Measurements from ENCODE around the gene CNOT10. TPM values are rescaled to one million over a fixed set of nuclear protein-coding genes. Genes with fewer than 3 reads are reported as not detected.
"Not testable (repeated sequence)": the region's sequence is repeated elsewhere in the genome, so short reads cannot be mapped to it uniquely, and the experiment has no call there.

Gene CNOT10
- total RNA-seq, 2 donors from 2014 or later: 41.2 to 41.7 TPM

DNA sequence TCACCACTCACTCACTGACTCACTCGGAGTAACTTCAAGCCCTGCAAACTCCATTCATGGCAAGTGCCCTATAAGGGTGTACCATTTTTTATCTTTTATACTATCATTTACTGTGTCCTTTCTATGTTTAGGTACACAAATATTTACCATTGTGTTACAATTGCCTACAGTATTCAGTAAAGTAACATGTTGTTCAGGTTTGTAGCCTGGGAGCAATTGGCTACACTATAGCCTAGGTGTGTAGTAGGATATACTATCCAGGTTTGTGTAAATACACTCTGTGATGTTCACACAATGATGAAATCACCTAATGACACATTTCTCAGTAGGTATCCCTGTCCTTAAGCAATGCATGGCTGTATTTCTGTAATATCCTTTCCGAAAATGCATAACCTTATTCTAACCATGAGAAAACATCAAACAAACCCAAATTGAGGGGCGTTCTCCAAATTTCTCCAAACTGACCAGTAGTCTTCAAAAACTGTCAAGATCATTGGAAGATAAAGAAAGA, 17.9 kb upstream of the CNOT10 start:
- DNase-seq (no peak), ATAC-seq (no peak)
- Mint-ChIP-seq H3K27me3 (peaks cover 6% of the 10 kb centered on the region), H3K4me1 (no peaks in the 10 kb centered on the region), H3K36me3 (ENCODE audit: low read depth) (no peaks in the 10 kb centered on the region), H3K27ac (no peak overlapping the region), H3K4me3 (no peak overlapping the region)
- no peaks in the 10 kb centered on the region for H3K9me3 ChIP-seq (ENCODE audit: control insufficient read depth, low read length, poor library complexity, severe bottlenecking)

DNA sequence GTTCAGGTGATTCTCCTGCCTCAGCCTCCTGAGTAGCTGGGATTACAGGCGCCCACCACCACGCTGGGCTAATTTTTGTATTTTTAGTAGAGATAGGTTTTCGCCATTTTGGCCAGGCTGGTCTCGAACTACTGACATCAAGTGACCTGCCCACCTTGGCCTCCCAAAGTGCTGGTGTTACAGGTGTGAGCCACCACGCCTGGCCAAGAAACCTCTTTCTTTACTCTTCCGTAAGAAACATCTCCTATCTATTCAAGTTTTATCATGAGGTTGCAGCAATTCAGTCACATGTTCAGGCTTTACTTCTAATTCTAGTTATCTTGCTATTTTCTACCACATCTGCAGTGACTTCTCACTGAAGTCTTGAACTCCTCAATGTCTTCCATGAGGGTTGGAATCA, 15.8 kb upstream of the CNOT10 start:
- not testable (repeated sequence) for H3K27ac Mint-ChIP-seq, DNase-seq, H3K4me1 Mint-ChIP-seq

DNA sequence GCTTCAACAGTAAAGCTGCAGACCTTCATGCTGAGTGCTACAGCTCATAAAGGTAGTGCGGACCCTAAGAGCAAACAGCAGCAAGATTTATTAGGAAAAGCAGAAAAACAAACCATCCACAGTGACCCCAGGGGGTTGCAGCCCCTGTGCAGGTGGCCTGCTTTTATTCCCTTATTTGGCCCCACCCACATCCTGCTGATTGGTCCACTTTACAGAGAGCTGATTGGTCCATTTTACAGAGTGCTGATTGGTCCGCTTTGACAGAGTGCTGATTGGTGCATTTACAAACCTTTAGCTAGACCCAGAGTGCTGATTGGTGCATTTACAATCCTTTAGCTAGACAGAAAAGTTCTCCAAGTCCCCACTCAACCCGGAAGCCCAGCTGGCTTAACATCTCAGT, 11.3 kb upstream of the CNOT10 start:
- H3K27ac Mint-ChIP-seq; H3K4me1 Mint-ChIP-seq; DNase-seq; H3K36me3 Mint-ChIP-seq (ENCODE audit: low read depth); H3K9me3 ChIP-seq (ENCODE audit: control insufficient read depth, low read length, poor library complexity, severe bottlenecking); H3K4me3 Mint-ChIP-seq; ATAC-seq: not testable (repeated sequence)
- peaks cover 13% of the 10 kb centered on the region for H3K27me3 Mint-ChIP-seq

More for the DNA sequence above, 15.8 kb upstream of the CNOT10 start:
- H3K36me3 Mint-ChIP-seq (ENCODE audit: low read depth); ATAC-seq; H3K9me3 ChIP-seq (ENCODE audit: control insufficient read depth, low read length, poor library complexity, severe bottlenecking); H3K27me3 Mint-ChIP-seq; H3K4me3 Mint-ChIP-seq: not testable (repeated sequence)

DNA sequence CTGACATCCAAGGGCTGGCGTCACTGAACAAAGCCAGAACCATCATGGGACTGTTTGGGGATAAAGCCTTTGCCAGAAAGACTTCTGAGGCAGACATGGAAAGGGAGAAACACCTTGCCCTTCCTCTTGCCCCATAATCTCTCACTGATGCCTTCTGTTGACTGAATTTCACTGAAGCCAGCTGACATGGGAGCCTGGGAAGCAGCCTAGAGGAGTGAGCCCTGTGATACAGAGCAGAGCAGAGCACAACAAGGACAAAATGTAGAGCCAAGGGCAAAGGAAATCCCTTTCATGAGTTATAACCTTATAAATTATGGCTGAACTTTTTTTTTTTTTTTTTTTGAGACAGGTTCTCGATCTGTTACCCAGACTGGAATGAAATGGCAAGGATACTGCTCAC, 9.8 kb upstream of the CNOT10 start:
- Mint-ChIP-seq H3K27ac (no peak overlapping the region), H3K4me1 (peaks cover 3% of the 10 kb centered on the region), H3K27me3 (peaks cover 7% of the 10 kb centered on the region), H3K4me3 (no peak overlapping the region), H3K36me3 (ENCODE audit: low read depth) (no peaks in the 10 kb centered on the region)
- no peaks in the 10 kb centered on the region for H3K9me3 ChIP-seq (ENCODE audit: control insufficient read depth, low read length, poor library complexity, severe bottlenecking)
- DNase-seq: no peak
- ATAC-seq: no peak

DNA sequence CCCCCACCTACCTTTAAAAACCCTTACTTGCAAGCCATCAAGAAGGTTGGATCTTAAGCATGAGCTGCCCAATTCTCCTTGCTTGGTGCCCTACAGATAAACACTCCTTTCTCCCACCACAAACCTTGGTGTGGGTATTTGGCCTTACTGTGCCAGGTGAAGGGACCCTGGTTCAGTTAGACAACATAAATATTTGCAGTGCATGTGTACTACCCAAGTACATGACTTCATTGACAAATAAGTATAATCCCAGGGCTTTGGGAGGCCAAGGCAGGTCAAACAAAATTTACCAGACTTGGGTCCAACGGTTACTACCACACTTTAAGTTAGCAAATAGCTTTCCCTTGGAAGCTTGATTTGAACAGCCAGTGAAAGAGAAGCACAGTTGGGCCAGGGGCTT, 9.3 kb upstream of the CNOT10 start:
- Mint-ChIP-seq H3K4me1 (peaks cover 3% of the 10 kb centered on the region), H3K4me3 (no peak overlapping the region), H3K27ac (no peak overlapping the region), H3K36me3 (ENCODE audit: low read depth) (no peaks in the 10 kb centered on the region), H3K27me3 (peaks cover 7% of the 10 kb centered on the region)
- ATAC-seq (no peak), DNase-seq (no peak)
- no peaks in the 10 kb centered on the region for H3K9me3 ChIP-seq (ENCODE audit: control insufficient read depth, low read length, poor library complexity, severe bottlenecking)

DNA sequence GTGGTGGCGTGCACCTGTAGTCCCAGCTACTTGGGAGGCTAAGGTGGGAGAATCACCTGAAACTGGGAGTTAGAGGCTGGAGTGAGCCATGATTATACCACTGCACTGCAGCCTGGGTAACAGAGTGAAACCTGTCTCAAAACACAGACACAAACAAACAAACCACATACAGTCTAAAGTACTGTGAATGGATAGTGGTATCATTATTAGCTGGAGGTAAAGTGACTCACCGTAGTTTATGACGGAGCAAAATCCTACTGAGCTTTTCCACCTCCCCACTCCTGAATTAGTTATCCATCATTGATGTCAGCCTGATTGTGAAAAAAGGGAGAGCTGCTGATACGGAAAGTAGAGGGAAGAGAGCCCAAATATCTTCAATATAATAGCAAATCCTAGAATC, 3.2 kb upstream of the CNOT10 start:
- H3K9me3 ChIP-seq (ENCODE audit: control insufficient read depth, low read length, poor library complexity, severe bottlenecking): no peaks in the 10 kb centered on the region
- DNase-seq: no peak
- peaks cover 7% of the 10 kb centered on the region for H3K27me3 Mint-ChIP-seq
- no peaks in the 10 kb centered on the region for H3K36me3 Mint-ChIP-seq (ENCODE audit: low read depth)
- ATAC-seq: no peak
- no peak overlapping the region for H3K4me3 Mint-ChIP-seq
- H3K4me1 Mint-ChIP-seq: peaks cover 15% of the 10 kb centered on the region
- H3K27ac Mint-ChIP-seq: peak overlapping the region; percentile 29

DNA sequence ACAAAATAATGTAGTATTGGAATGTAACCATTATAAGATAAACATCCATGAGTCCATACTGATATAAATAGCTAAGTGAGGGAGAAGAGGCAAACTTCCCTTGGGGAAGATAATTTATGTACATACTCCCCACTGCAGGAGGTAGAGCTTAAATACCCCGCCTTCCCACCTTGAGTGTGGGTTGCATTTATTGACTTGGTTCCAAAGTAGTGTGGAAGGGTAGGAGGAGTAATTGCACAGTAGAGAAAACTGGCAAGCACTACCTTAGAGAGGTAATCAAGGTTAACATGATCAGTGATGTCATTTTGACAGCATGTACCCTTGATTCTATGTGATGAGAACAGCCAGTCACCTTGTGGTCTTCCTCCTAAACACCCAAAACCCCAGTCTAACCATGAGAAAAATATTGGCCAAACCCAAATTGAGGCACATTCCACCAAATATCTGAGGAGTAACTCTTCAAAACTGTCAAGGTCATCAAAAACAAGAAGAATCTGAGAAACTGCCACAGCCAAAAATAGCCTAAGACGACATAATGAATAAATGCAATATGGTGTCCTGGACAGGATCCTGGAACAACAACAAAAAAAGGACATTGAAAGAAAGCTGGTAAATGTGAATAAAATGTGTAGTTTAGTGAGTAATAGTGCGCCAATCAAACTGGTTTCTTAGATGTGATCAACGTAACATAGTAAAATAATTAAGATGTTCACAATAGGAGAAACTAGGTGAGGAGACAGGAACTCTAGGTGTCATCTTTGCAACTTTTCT, 774 bp upstream of the CNOT10 start:
- Mint-ChIP-seq H3K36me3 (ENCODE audit: low read depth) (peaks cover 6% of the 10 kb centered on the region), H3K27ac (peak overlapping the region; percentile 89), H3K4me3 (peak overlapping the region; percentile 92), H3K27me3 (no peaks in the 10 kb centered on the region), H3K4me1 (peaks cover 20% of the 10 kb centered on the region)
- ATAC-seq (no peak), DNase-seq (no peak)
- H3K9me3 ChIP-seq (ENCODE audit: control insufficient read depth, low read length, poor library complexity, severe bottlenecking): no peaks in the 10 kb centered on the region

DNA sequence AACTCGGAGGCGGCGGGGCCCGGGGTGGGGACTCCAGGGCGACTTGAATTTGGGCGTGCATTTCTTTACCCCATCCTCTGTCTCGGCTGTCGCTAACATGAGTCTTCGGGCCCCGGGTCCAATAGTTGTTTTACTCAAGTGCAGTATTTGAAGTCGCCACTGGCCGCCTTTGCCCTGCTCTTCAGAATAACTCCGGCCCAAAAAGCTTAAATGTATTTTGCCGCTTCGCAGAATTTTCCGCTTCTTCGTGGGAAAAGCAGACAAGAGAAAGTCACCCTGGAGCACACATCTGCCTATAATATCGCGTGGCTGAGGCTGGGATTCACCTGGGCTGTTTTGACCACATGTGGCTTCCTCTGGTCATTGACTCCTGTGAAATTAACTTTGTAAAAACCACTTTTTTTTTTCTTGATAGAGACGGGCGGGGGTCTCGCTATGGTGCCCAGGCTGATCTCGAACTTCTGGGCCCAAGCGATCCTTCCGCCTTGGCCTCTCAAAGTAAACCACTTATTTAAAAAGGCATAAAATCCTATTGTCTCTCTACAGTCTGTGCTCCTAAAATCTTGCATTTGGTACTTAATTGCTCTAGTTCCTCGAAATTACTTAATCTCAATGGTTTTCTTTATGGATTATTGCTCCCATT, 676 bp downstream of the CNOT10 start:
- Mint-ChIP-seq H3K27ac (peak overlapping the region; percentile 89), H3K4me1 (peaks cover 29% of the 10 kb centered on the region), H3K36me3 (ENCODE audit: low read depth) (peaks cover 6% of the 10 kb centered on the region), H3K27me3 (no peaks in the 10 kb centered on the region), H3K4me3 (peak overlapping the region; percentile 92)
- no peak for ATAC-seq
- DNase-seq: no peak
- H3K9me3 ChIP-seq (ENCODE audit: control insufficient read depth, low read length, poor library complexity, severe bottlenecking): no peaks in the 10 kb centered on the region

DNA sequence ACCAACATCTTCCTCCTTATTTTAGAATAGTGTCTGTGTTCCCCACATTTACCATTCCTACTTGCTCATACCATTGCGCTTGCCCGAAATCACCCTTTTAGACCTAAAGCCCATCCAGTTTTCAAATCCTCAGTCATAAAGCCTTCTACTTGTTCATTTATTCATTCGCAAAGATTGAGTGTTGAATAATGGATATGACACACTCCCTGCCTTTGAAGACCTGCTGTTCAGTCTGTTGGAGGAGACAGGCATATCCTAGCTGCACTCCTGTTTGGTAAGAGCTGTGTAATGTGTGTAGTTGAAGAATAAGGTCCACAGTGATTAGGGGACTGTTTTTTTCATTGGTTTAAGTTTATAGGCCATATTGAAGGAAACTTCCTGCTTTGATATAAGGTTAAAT, 1.7 kb downstream of the CNOT10 start:
- ATAC-seq: no peak
- Mint-ChIP-seq H3K27ac (peak overlapping the region; percentile 89), H3K4me3 (peak overlapping the region; percentile 39), H3K4me1 (peaks cover 29% of the 10 kb centered on the region), H3K36me3 (ENCODE audit: low read depth) (peaks cover 6% of the 10 kb centered on the region), H3K27me3 (no peaks in the 10 kb centered on the region)
- no peaks in the 10 kb centered on the region for H3K9me3 ChIP-seq (ENCODE audit: control insufficient read depth, low read length, poor library complexity, severe bottlenecking)
- DNase-seq: no peak

DNA sequence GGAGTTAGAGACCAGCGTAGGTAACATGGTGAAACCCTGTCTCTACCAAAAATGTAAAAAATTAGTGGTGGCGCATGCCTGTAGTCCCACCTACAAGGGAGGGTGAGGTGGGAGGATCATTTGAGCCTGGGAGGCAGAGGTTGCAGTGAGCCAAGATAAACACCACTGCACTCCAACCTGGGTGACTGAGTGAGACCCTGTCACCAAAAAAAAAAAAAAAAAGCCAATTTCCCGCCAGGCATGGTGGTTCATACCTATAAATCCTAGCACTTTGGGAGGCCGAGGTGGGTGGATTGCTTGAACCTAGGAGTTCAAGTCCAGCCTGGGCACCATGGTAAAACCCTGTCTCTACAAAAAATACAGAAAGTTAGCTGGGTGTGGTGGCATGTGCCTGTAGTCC, 6.9 kb downstream of the CNOT10 start:
- H3K4me3 Mint-ChIP-seq: no peak overlapping the region
- DNase-seq (no peak), ATAC-seq (no peak)
- H3K4me1 Mint-ChIP-seq: peaks cover 25% of the 10 kb centered on the region
- no peaks in the 10 kb centered on the region for H3K9me3 ChIP-seq (ENCODE audit: control insufficient read depth, low read length, poor library complexity, severe bottlenecking)
- no peak overlapping the region for H3K27ac Mint-ChIP-seq
- no peaks in the 10 kb centered on the region for H3K27me3 Mint-ChIP-seq
- H3K36me3 Mint-ChIP-seq (ENCODE audit: low read depth): peaks cover 6% of the 10 kb centered on the region

DNA sequence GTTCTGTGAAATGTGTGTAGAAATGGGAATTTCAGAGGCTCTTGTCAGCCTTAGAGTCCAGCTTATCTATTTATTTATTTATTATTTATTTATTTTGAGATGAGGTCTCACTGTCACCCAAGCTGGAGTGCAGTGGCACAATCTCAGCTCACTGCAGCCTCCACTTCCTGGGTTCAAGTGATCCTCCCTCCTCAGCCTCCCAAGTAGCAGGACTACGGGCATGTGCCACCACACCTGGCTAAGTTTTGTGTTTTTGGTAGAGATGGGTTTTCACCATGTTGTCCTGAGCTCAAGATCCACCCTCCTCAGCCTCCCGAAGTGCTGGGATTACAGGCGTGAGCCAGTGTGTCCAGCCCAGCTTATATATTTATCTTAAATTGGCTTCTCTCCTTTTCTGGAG, 11.5 kb downstream of the CNOT10 start:
- H3K27me3 Mint-ChIP-seq: no peaks in the 10 kb centered on the region
- no peaks in the 10 kb centered on the region for H3K36me3 Mint-ChIP-seq (ENCODE audit: low read depth)
- peaks cover 16% of the 10 kb centered on the region for H3K4me1 Mint-ChIP-seq
- DNase-seq (no peak), ATAC-seq (no peak)
- no peak overlapping the region for H3K4me3 Mint-ChIP-seq
- no peak overlapping the region for H3K27ac Mint-ChIP-seq
- no peaks in the 10 kb centered on the region for H3K9me3 ChIP-seq (ENCODE audit: control insufficient read depth, low read length, poor library complexity, severe bottlenecking)

DNA sequence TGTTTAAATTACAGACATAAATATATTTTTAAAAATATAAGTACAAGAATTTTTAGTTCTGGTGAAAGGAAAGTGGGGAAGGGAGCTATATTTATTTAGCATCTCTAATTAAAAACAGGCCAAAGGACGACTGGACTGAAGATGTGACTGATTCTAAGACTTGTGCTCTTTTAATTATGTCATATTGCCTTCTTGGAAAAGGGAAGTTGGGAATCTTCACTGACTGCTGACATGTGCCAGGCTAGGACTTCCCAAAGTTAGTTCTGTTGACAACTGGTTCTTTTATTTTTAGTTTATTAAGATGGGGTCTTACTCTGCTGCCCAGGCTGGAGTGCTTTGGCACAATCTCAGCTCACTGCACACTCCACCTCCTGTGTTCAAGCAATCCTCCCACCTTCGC, 13.5 kb downstream of the CNOT10 start:
- Mint-ChIP-seq H3K36me3 (ENCODE audit: low read depth) (no peaks in the 10 kb centered on the region), H3K4me3 (no peak overlapping the region), H3K4me1 (peaks cover 20% of the 10 kb centered on the region), H3K27me3 (no peaks in the 10 kb centered on the region), H3K27ac (no peak overlapping the region)
- no peaks in the 10 kb centered on the region for H3K9me3 ChIP-seq (ENCODE audit: control insufficient read depth, low read length, poor library complexity, severe bottlenecking)
- ATAC-seq (no peak), DNase-seq (no peak)

DNA sequence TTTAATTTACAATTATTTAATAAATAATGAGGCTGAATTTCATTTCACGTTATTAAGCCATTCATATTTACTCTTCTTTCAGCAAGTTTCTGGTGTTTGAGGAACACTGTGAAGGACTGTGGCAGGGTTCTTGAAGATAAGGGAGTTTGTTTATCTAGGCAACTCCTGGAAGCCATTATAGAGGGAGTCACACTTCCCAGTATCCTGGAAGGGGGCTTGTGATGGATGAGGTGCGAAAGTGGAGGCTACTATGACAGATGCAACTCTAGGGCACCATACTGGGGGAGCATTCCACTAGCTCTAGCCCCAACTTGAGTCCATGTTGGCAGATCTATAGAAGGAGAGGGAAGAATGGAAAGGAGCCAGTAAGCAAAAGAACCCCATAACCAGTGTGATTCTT, 14.4 kb downstream of the CNOT10 start:
- peaks cover 21% of the 10 kb centered on the region for H3K4me1 Mint-ChIP-seq
- no peak for ATAC-seq
- no peak overlapping the region for H3K4me3 Mint-ChIP-seq
- H3K27me3 Mint-ChIP-seq: no peaks in the 10 kb centered on the region
- H3K27ac Mint-ChIP-seq: peak overlapping the region; percentile 1
- H3K36me3 Mint-ChIP-seq (ENCODE audit: low read depth): no peaks in the 10 kb centered on the region
- H3K9me3 ChIP-seq (ENCODE audit: control insufficient read depth, low read length, poor library complexity, severe bottlenecking): no peaks in the 10 kb centered on the region
- no peak for DNase-seq

DNA sequence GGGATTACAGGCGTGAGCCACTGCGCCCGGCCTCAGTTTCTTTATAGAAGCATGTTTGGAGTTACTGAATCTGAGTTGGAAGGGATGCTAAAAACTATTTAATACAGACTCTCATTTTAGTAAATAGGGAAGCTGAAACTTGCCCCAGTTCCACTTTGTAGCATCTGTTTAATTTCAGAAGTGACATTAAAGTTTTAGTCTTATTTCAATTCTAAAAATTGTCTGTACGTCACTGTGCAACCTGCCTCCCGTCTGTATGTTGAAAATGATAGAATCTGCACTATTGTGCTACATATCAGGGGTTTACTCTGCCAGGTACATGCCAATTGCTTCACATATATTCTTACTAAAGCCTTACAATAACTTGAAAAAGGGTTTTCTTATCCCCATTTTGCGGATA, 15.3 kb downstream of the CNOT10 start:
- H3K9me3 ChIP-seq (ENCODE audit: control insufficient read depth, low read length, poor library complexity, severe bottlenecking): no peaks in the 10 kb centered on the region
- Mint-ChIP-seq H3K36me3 (ENCODE audit: low read depth) (no peaks in the 10 kb centered on the region), H3K4me3 (no peak overlapping the region), H3K27me3 (no peaks in the 10 kb centered on the region), H3K4me1 (peaks cover 17% of the 10 kb centered on the region), H3K27ac (no peak overlapping the region)
- DNase-seq: no peak
- no peak for ATAC-seq
